COLO668 (cell line): Measurements from ENCODE around the gene GEMIN2.
"Not testable (repeated sequence)": the region's sequence is repeated elsewhere in the genome, so short reads cannot be mapped to it uniquely, and the experiment has no call there.

Experiments used
- DNase-seq: peaks from one replicate; lab custom pipeline; 2025; ENCODE audit not compliant: unreplicated experiment; lab: John Stamatoyannopoulos, UW

Gene GEMIN2

GRCh38 chr14:39109893-39110715 is 4.0 kb upstream of the GEMIN2 start:
- no peak for DNase-seq

GRCh38 chr14:39113685-39114072 is 444 bp upstream of the GEMIN2 start:
- no peak for DNase-seq

- DNase-seq, result no peak
Observed at GRCh38 chr14:39122330-39123138, 8.4 kb downstream of the GEMIN2 start.

GRCh38 chr14:39137835-39138234 is 23.7 kb downstream of the GEMIN2 start:
- DNase-seq, result not testable (repeated sequence)

GRCh38 chr14:39138440-39138839 is 24.3 kb downstream of the GEMIN2 start:
- DNase-seq, result no peak

GRCh38 chr14:39140170-39140569 is 26.0 kb downstream of the GEMIN2 start:
- DNase-seq, result no peak

GRCh38 chr14:39141623-39142022 is 27.5 kb downstream of the GEMIN2 start:
- DNase-seq, result not testable (repeated sequence)

- not testable (repeated sequence) for DNase-seq
Observed at GRCh38 chr14:39143226-39143625, 29.1 kb downstream of the GEMIN2 start.

GRCh38 chr14:39145266-39145966 is 31.3 kb downstream of the GEMIN2 start:
- no peak for DNase-seq

- DNase-seq, result no peak
Observed at GRCh38 chr14:39154594-39155189, 40.6 kb downstream of the GEMIN2 start.

- no peak for DNase-seq
Observed at GRCh38 chr14:39157491-39157890, 43.4 kb downstream of the GEMIN2 start.

- DNase-seq, result no peak
Observed at GRCh38 chr14:39158222-39158858, 44.2 kb downstream of the GEMIN2 start.

GRCh38 chr14:39160494-39160893 is 46.4 kb downstream of the GEMIN2 start:
- no peak for DNase-seq

- DNase-seq, result not testable (repeated sequence)
Observed at GRCh38 chr14:39167797-39168320, 53.7 kb downstream of the GEMIN2 start.

- no peak for DNase-seq
Observed at GRCh38 chr14:39168591-39168990, 54.5 kb downstream of the GEMIN2 start.

- DNase-seq, result no peak
Observed at GRCh38 chr14:39169541-39169900, 55.4 kb downstream of the GEMIN2 start.

- DNase-seq, result no peak
Observed at GRCh38 chr14:39173198-39173597, 59.1 kb downstream of the GEMIN2 start.

GRCh38 chr14:39174560-39175444 is 60.7 kb downstream of the GEMIN2 start, which contains the start of gene PNN:
TSS of gene PNN (plus strand) at chr14:39175254. CDS start at chr14:39175280, 26 bp downstream.
- DNase-seq, result peak; percentile 98
